ENCODE data around the gene HNRNPR. TPM values are rescaled to one million over a fixed set of nuclear protein-coding genes. Genes with fewer than 3 reads are reported as not detected.
A peak's percentile ranks its signal among the peaks of the same experiment; 100 is the strongest.
"Not testable (repeated sequence)": the region's sequence is repeated elsewhere in the genome, so short reads cannot be mapped to it uniquely, and the experiment has no call there.

Gene HNRNPR
- total and polyA plus RNA-seq, 12 donors, result 36.5 to 190 (median 89.7) TPM

- Histone ChIP-seq H3K27ac (peak overlapping the region in 1 of 5 donors; percentile 64), H3K9me3 (replicated peaks in 1 of 3) (no peaks in the 10 kb centered on the region), H3K4me3 (no peak overlapping the region), H3K4me1 (replicated peaks in 1 of 2) (peaks cover 0 to 8% of the 10 kb centered on the region in 2 donors), H3K27me3 (no peaks in the 10 kb centered on the region), H3K36me3 (replicated peaks in 1 of 2) (peaks cover 0 to 18% of the 10 kb centered on the region in 2 donors)
- TF ChIP-seq, protein P1, sequence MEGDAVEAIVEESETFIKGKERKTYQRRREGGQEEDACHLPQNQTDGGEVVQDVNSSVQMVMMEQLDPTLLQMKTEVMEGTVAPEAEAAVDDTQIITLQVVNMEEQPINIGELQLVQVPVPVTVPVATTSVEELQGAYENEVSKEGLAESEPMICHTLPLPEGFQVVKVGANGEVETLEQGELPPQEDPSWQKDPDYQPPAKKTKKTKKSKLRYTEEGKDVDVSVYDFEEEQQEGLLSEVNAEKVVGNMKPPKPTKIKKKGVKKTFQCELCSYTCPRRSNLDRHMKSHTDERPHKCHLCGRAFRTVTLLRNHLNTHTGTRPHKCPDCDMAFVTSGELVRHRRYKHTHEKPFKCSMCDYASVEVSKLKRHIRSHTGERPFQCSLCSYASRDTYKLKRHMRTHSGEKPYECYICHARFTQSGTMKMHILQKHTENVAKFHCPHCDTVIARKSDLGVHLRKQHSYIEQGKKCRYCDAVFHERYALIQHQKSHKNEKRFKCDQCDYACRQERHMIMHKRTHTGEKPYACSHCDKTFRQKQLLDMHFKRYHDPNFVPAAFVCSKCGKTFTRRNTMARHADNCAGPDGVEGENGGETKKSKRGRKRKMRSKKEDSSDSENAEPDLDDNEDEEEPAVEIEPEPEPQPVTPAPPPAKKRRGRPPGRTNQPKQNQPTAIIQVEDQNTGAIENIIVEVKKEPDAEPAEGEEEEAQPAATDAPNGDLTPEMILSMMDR (IDR thresholded peaks at IDR 0.05), result no peak
- peak in 2 of 7 donors; percentile 20 to 24 for DNase-seq
- intact Hi-C loops (cut with DNase I), result no loop called here
- WGBS, 4 donors, result 60 to 80% (median 73%) methylated on average over 7 to 8 of the region's 8 CpGs
Observed at GRCh38 chr1:23383577-23384311, 39.7 kb upstream of the HNRNPR start.

- no peak overlapping the region for H3K27ac ChIP-seq
- H3K9me3 ChIP-seq (replicated peaks in 1 of 3), result no peaks in the 10 kb centered on the region
- intact Hi-C loops (cut with DNase I), result no loop called here
- WGBS, 4 donors, result 83 to 90% (median 88%) methylated on average over 5 of the region's 5 CpGs
- H3K27me3 ChIP-seq, result no peaks in the 10 kb centered on the region
- TF ChIP-seq, protein P1 (IDR thresholded peaks at IDR 0.05), result no peak
- no peak for TF ChIP-seq POLR2A (IDR thresholded peaks at IDR 0.05)
- no peak overlapping the region for H3K4me3 ChIP-seq
- H3K36me3 ChIP-seq (replicated peaks in 1 of 2), result peaks cover 0 to 8% of the 10 kb centered on the region in 2 donors
- peaks cover 10 to 28% of the 10 kb centered on the region in 2 donors for H3K4me1 ChIP-seq (replicated peaks in 1 of 2)
- DNase-seq, result no peak
Observed at GRCh38 chr1:23381233-23381885, 37.3 kb upstream of the HNRNPR start.

- Histone ChIP-seq H3K9me3 (replicated peaks in 1 of 3) (no peaks in the 10 kb centered on the region), H3K4me1 (replicated peaks in 1 of 2) (peaks cover 10 to 28% of the 10 kb centered on the region in 2 donors), H3K27me3 (no peaks in the 10 kb centered on the region), H3K4me3 (no peak overlapping the region), H3K36me3 (replicated peaks in 1 of 2) (peaks cover 0 to 7% of the 10 kb centered on the region in 2 donors), H3K27ac (no peak overlapping the region)
- 57 to 79% (median 61%) methylated on average over 4 to 5 of the region's 5 CpGs for WGBS, 4 donors
- DNase-seq, result no peak
- intact Hi-C loops (cut with DNase I), result no loop called here
- no peak for TF ChIP-seq POLR2A (IDR thresholded peaks at IDR 0.05)
Observed at GRCh38 chr1:23380719-23381118, 36.6 kb upstream of the HNRNPR start.

GRCh38 chr1:23380236-23380635 is 36.2 kb upstream of the HNRNPR start:
- peaks cover 10 to 28% of the 10 kb centered on the region in 2 donors for H3K4me1 ChIP-seq (replicated peaks in 1 of 2)
- H3K27ac ChIP-seq, result not testable (repeated sequence)
- WGBS, 4 donors, result 55 to 64% (median 60%) methylated on average over 4 of the region's 4 CpGs

DNA sequence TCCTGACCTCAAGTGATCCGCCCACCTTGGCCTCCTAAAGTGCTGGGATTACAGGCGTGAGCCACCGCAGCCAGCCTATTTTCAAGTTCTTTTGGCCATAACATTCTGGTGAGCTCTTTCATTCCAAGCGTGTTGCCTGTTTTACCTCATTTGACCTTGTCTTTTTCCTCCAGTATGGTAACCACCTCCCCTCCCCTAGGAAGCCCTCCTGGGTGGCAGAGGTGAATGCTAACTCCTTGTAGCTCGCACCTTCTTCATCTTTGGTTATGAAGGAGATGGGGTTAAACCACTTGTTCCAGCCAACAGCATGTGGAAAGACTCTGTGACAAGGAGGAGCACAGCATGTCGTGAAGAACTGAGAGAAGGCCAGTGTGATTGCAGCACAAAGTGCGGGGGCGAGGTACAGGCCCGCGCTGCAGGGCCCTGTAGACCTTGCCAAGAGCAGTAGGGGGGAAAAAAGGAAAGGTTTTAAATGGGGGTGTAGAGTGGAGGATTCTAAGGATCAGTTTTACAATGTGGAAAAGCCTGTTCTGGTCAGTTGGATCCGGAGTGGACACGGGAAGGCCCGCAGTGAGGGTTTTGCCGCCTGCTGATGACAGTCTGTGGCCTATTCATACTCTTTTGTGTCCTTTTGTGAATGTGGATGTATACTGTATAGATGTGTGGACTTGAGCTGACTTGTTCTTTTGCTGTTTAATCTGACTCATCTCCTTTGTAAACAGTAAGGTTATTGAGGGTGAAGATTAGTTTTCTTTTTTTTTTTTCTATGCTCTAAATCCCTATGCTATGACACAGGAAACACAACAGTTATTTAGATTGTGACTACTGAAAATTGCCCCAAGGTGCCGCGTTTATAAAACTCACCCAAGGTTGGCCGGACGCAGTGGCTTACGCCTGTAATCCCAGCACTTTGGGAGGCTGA is 33.1 kb upstream of the HNRNPR start:
- WGBS, 4 donors, result 31 to 37% (median 32%) methylated on average over 19 of the region's 19 CpGs

More at GRCh38 chr1:23380236-23380635, 36.2 kb upstream of the HNRNPR start:
- H3K36me3 ChIP-seq (replicated peaks in 1 of 2); H3K9me3 ChIP-seq (replicated peaks in 1 of 3); H3K27me3 ChIP-seq; intact Hi-C loops (cut with DNase I); H3K4me3 ChIP-seq: not testable (repeated sequence)
- DNase-seq, result peak in 1 of 7 donors; percentile 14

DNA sequence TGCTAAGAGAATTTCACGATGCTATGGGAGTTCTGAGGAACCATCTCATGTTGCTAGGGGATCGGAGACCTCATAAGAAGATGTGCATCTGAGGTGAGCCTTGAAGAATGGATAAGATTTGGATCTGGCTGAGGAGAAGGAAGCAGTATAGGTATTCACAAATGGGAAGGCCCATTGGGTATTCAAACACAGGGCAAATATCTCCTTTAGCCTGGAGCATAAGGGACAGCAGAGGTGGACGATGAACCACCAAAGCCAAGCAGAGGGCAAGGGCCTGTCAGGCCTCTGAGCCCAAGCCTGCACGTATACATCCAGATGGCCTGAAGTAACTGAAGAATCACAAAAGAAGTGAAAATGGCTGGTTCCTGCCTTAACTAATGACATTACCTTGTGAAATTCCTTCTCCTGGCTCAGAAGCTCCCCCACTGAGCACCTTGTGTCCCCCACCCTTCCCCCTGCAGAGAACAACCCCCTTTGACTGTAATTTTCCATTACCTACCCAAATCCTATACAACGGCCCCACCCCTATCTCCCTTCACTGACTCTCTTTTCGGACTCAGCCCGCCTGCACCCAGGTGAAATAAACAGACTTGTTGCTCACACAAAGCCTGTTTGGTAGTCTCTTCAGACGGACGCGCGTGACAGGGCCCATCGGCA is 30.1 kb upstream of the HNRNPR start:
- H3K27me3 ChIP-seq; H3K4me3 ChIP-seq; intact Hi-C loops (cut with DNase I); DNase-seq; H3K9me3 ChIP-seq (replicated peaks in 1 of 3); H3K27ac ChIP-seq; H3K36me3 ChIP-seq (replicated peaks in 1 of 2): not testable (repeated sequence)
- H3K4me1 ChIP-seq (replicated peaks in 1 of 2), result peaks cover 32 to 49% of the 10 kb centered on the region in 2 donors
- WGBS, 4 donors, result 92 to 93% (median 92%) methylated on average over 12 of the region's 12 CpGs

More for the DNA sequence above, 33.1 kb upstream of the HNRNPR start:
- Histone ChIP-seq H3K36me3 (replicated peaks in 1 of 2) (peaks cover 0 to under 1% of the 10 kb centered on the region in 2 donors), H3K27ac (peak overlapping the region; percentile 19 to 88 (median 77)), H3K4me1 (replicated peaks in 1 of 2) (peaks cover 14 to 25% of the 10 kb centered on the region in 2 donors), H3K9me3 (replicated peaks in 1 of 3) (no peaks in the 10 kb centered on the region), H3K27me3 (no peaks in the 10 kb centered on the region), H3K4me3 (no peak overlapping the region)
- TF ChIP-seq POLR2A (IDR thresholded peaks at IDR 0.05), result peak in 1 of 2 donors; percentile 12
- TF ChIP-seq, protein P1 (IDR thresholded peaks at IDR 0.05), result no peak
- peak in 6 of 7 donors; percentile 52 to 84 (median 64) for DNase-seq
- intact Hi-C loops (cut with DNase I), result no loop called here
